Measurements from ENCODE around the gene MYLIP. TPM values are rescaled to one million over a fixed set of nuclear protein-coding genes. Genes with fewer than 3 reads are reported as not detected.

MYLIP gene
- total and polyA plus RNA-seq, 2 of the 13 experiments (the other 11 are each of a cell fraction or from before 2014, with no cell fraction given): 3.4 to 10.8 TPM

GRCh38 chr6:16080204-16080603, 48.7 kb upstream of the MYLIP start:
- WGBS (ENCODE audit: low lambda C conversion rate): 0% methylated on average over 1 of the region's 1 CpG
- no peak overlapping the region for H3K4me2 ChIP-seq (ENCODE audit: low read depth, low read length)
- H3K27ac ChIP-seq (ENCODE audit: extremely low read length, insufficient read depth, low read length): no peak overlapping the region
- intact Hi-C loops (cut with micrococcal nuclease; ENCODE audit: unreplicated experiment): no loop called here
- H3K9ac ChIP-seq (ENCODE audit: insufficient read depth, low read depth, low read length): no peak overlapping the region
- no peak overlapping the region for H2AFZ ChIP-seq (ENCODE audit: low read length)
- no peaks in the 10 kb centered on the region for H3K36me3 ChIP-seq (replicated peaks in 1 of 2; ENCODE audit: control insufficient read depth in 1 of 2, insufficient read depth in 2 of 2, low read length in 2 of 2)
- in situ Hi-C loops (cut with HindIII; ENCODE audit: extremely low pct_ligation_motif_present, low pct_unique_long_range_greater_than_20kb): no loop called here
- peaks cover 1 to 17% of the 10 kb centered on the region in 2 experiments; a peak in 3 of 5 replicates for H3K27me3 ChIP-seq (ENCODE audit: control insufficient read depth in 1 of 2, insufficient read depth in 2 of 2, low read length in 2 of 2)
- TF ChIP-seq RFX5 (IDR thresholded peaks at IDR 0.05; ENCODE audit: low read depth, low read length) (no peak), ZNF780A (CRISPR knock-in tag; IDR thresholded peaks at IDR 0.05) (no peak), SALL2 (CRISPR knock-in tag; IDR thresholded peaks at IDR 0.05) (no peak), ZBTB38 (CRISPR knock-in tag; IDR thresholded peaks at IDR 0.05) (no peak), CENPBD1 (CRISPR knock-in tag; IDR thresholded peaks at IDR 0.05; ENCODE audit: borderline replicate concordance, low read depth) (no peak), MED13 (CRISPR knock-in tag; IDR thresholded peaks at IDR 0.05) (no peak)
- CTCF ChIA-PET (ENCODE audit: low intra/inter-chr PET ratio, low total read pairs): no interaction called here
- H4K20me1 ChIP-seq (ENCODE audit: insufficient read depth, low read length): no peaks in the 10 kb centered on the region
- DNase-seq (ENCODE audit: low spot score) (no peak), FAIRE-seq (no peak), ATAC-seq (no peak)
- POLR2A ChIA-PET: no interaction called here
- no peak overlapping the region for H3K4me3 ChIP-seq (replicated peaks in 1 of 3; ENCODE audit: insufficient read depth in 1 of 3, low read depth in 2 of 3, low read length in 3 of 3)
- no peaks in the 10 kb centered on the region for H3K4me1 ChIP-seq (ENCODE audit: insufficient read depth, low read length)
- H3K79me2 ChIP-seq (ENCODE audit: insufficient read depth, low read length): no peaks in the 10 kb centered on the region
- H3K9me3 ChIP-seq (ENCODE audit: low read length): no peaks in the 10 kb centered on the region
- BruUV-seq (replicated peaks): no TSS peak

- H4K20me1 ChIP-seq (ENCODE audit: insufficient read depth, low read length): no peaks in the 10 kb centered on the region
- H3K79me2 ChIP-seq (ENCODE audit: insufficient read depth, low read length): no peaks in the 10 kb centered on the region
- CTCF ChIA-PET (ENCODE audit: low intra/inter-chr PET ratio, low total read pairs): no interaction called here
- FAIRE-seq: no peak
- intact Hi-C loops (cut with micrococcal nuclease; ENCODE audit: unreplicated experiment): no loop called here
- H3K4me3 ChIP-seq (replicated peaks in 1 of 3; ENCODE audit: insufficient read depth in 1 of 3, low read depth in 2 of 3, low read length in 3 of 3): no peak overlapping the region
- no peak for DNase-seq (ENCODE audit: low spot score)
- BruUV-seq (replicated peaks): no TSS peak
- in situ Hi-C loops (cut with HindIII; ENCODE audit: extremely low pct_ligation_motif_present, low pct_unique_long_range_greater_than_20kb): no loop called here
- no peak overlapping the region for H2AFZ ChIP-seq (ENCODE audit: low read length)
- no peaks in the 10 kb centered on the region for H3K4me1 ChIP-seq (ENCODE audit: insufficient read depth, low read length)
- no peak for ATAC-seq
- 8% methylated on average over 4 of the region's 4 CpGs for WGBS (ENCODE audit: low lambda C conversion rate)
- H3K27me3 ChIP-seq (ENCODE audit: control insufficient read depth in 1 of 2, insufficient read depth in 2 of 2, low read length in 2 of 2): peaks cover 1 to 17% of the 10 kb centered on the region in 2 experiments; a peak in 3 of 5 replicates
- H3K4me2 ChIP-seq (ENCODE audit: low read depth, low read length): no peak overlapping the region
- no peaks in the 10 kb centered on the region for H3K9me3 ChIP-seq (ENCODE audit: low read length)
- POLR2A ChIA-PET: no interaction called here
- H3K27ac ChIP-seq (ENCODE audit: extremely low read length, insufficient read depth, low read length): no peak overlapping the region
- H3K9ac ChIP-seq (ENCODE audit: insufficient read depth, low read depth, low read length): no peak overlapping the region
- no peaks in the 10 kb centered on the region for H3K36me3 ChIP-seq (replicated peaks in 1 of 2; ENCODE audit: control insufficient read depth in 1 of 2, insufficient read depth in 2 of 2, low read length in 2 of 2)
- TF ChIP-seq ISL2 (CRISPR knock-in tag; IDR thresholded peaks at IDR 0.05): no peak
Observed at GRCh38 chr6:16081326-16081725, 47.6 kb upstream of the MYLIP start.
